ENCODE results near the gene DGKB.
"Not testable (repeated sequence)": the region's sequence is repeated elsewhere in the genome, so short reads cannot be mapped to it uniquely, and the experiment has no call there.

DGKB gene

DNA sequence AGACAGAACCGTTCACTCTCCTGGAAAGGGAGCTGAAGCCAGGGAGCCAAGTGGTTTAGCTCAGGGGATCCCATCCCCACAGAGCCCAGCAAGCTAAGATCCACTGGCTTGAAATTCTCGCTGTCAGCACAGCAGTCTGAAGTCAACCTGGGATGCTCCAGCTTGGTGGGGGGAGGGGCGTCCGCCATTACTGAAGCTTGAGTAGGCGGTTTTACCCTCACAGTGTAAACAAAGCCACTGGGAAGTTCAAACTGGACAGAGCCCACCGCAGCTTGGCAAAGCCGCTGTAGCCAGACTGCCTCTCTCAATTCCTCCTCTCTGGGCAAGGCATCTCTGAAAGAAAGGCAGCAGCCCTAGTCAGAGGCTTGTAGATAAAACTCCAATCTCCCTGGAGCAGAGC lies 443.7 kb downstream of the DGKB start:
- H3K36me3 ChIP-seq (ENCODE audit: control insufficient read depth, insufficient read depth, low read length); H3K9me3 ChIP-seq (ENCODE audit: control insufficient read depth, low read length); H3K9ac ChIP-seq (ENCODE audit: low read length); H3K4me3 ChIP-seq (ENCODE audit: low read length); H3K27me3 ChIP-seq (ENCODE audit: control insufficient read depth, insufficient read depth, low read length); H3K4me1 ChIP-seq (ENCODE audit: control insufficient read depth, insufficient read depth, low read length): not testable (repeated sequence)

GRCh38 chr7:14457568-14458453 lies 444.7 kb downstream of the DGKB start:
- H3K9ac ChIP-seq (ENCODE audit: low read length), result no peak overlapping the region
- no peaks in the 10 kb centered on the region for H3K4me1 ChIP-seq (ENCODE audit: control insufficient read depth, insufficient read depth, low read length)
- H3K9me3 ChIP-seq (ENCODE audit: control insufficient read depth, low read length), result no peaks in the 10 kb centered on the region
- H3K27me3 ChIP-seq (ENCODE audit: control insufficient read depth, insufficient read depth, low read length), result peaks cover 3% of the 10 kb centered on the region
- H3K4me3 ChIP-seq (ENCODE audit: low read length), result no peak overlapping the region
- no peaks in the 10 kb centered on the region for H3K36me3 ChIP-seq (ENCODE audit: control insufficient read depth, insufficient read depth, low read length)

DNA sequence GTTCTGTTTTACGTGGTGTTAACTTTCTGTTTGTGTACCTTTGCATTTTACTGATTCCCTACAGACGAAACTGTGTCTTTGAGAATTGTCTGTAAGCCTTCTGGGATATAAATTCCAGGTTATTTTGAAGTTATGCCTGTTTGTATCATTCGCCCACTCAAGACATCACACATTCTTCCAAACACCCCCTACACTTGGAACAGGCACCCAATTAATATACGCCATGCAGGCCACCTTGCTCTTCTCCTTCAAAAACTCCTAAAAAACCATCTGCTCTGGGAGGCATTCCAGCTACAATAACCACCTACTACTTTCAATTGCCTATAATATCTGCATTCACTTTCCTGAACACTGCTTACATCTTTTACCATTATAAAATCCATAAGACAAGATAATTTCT lies 453.3 kb downstream of the DGKB start:
- Histone ChIP-seq H3K27me3 (ENCODE audit: control insufficient read depth, insufficient read depth, low read length) (no peaks in the 10 kb centered on the region), H3K4me1 (ENCODE audit: control insufficient read depth, insufficient read depth, low read length) (no peaks in the 10 kb centered on the region), H3K4me3 (ENCODE audit: low read length) (no peak overlapping the region), H3K9ac (ENCODE audit: low read length) (no peak overlapping the region), H3K36me3 (ENCODE audit: control insufficient read depth, insufficient read depth, low read length) (no peaks in the 10 kb centered on the region), H3K9me3 (ENCODE audit: control insufficient read depth, low read length) (no peaks in the 10 kb centered on the region)

GRCh38 chr7:14446829-14447228 lies 455.7 kb downstream of the DGKB start:
- H3K9ac ChIP-seq (ENCODE audit: low read length), result no peak overlapping the region

GRCh38 chr7:14446219-14446618 lies 456.3 kb downstream of the DGKB start:
- H3K9ac ChIP-seq (ENCODE audit: low read length), result no peak overlapping the region
- H3K4me3 ChIP-seq (ENCODE audit: low read length), result no peak overlapping the region
- no peaks in the 10 kb centered on the region for H3K36me3 ChIP-seq (ENCODE audit: control insufficient read depth, insufficient read depth, low read length)
- no peaks in the 10 kb centered on the region for H3K27me3 ChIP-seq (ENCODE audit: control insufficient read depth, insufficient read depth, low read length)
- no peaks in the 10 kb centered on the region for H3K4me1 ChIP-seq (ENCODE audit: control insufficient read depth, insufficient read depth, low read length)
- H3K9me3 ChIP-seq (ENCODE audit: control insufficient read depth, low read length), result no peaks in the 10 kb centered on the region

More at GRCh38 chr7:14446829-14447228, 455.7 kb downstream of the DGKB start:
- H3K36me3 ChIP-seq (ENCODE audit: control insufficient read depth, insufficient read depth, low read length), result no peaks in the 10 kb centered on the region
- no peaks in the 10 kb centered on the region for H3K9me3 ChIP-seq (ENCODE audit: control insufficient read depth, low read length)
- no peaks in the 10 kb centered on the region for H3K4me1 ChIP-seq (ENCODE audit: control insufficient read depth, insufficient read depth, low read length)
- no peaks in the 10 kb centered on the region for H3K27me3 ChIP-seq (ENCODE audit: control insufficient read depth, insufficient read depth, low read length)
- no peak overlapping the region for H3K4me3 ChIP-seq (ENCODE audit: low read length)

DNA sequence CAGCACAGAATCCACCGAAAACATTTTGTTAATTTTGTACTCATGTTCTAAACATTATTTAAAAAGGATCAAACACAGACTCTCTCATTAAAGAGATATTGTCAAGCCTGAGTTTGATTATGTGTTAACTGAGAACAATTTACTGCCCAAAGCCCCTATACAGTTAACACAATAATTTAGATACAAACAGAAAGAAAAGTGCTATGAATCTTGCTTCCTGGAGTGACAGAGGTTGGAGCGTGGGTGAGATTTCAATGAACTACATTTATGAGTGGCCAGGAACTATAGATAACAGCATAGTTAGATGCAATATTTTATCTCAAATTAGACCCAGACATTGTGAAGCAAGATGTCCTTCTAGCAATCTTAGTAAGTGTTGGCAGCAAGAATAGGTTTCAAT lies 464.2 kb downstream of the DGKB start:
- H3K9me3 ChIP-seq (ENCODE audit: control insufficient read depth, low read length), result no peaks in the 10 kb centered on the region
- no peaks in the 10 kb centered on the region for H3K27me3 ChIP-seq (ENCODE audit: control insufficient read depth, insufficient read depth, low read length)
- no peaks in the 10 kb centered on the region for H3K4me1 ChIP-seq (ENCODE audit: control insufficient read depth, insufficient read depth, low read length)
- H3K4me3 ChIP-seq (ENCODE audit: low read length), result no peak overlapping the region
- H3K9ac ChIP-seq (ENCODE audit: low read length), result no peak overlapping the region
- no peaks in the 10 kb centered on the region for H3K36me3 ChIP-seq (ENCODE audit: control insufficient read depth, insufficient read depth, low read length)

GRCh38 chr7:14436878-14437277 lies 465.7 kb downstream of the DGKB start:
- no peaks in the 10 kb centered on the region for H3K9me3 ChIP-seq (ENCODE audit: control insufficient read depth, low read length)
- no peak overlapping the region for H3K9ac ChIP-seq (ENCODE audit: low read length)
- no peaks in the 10 kb centered on the region for H3K27me3 ChIP-seq (ENCODE audit: control insufficient read depth, insufficient read depth, low read length)
- H3K36me3 ChIP-seq (ENCODE audit: control insufficient read depth, insufficient read depth, low read length), result no peaks in the 10 kb centered on the region
- no peaks in the 10 kb centered on the region for H3K4me1 ChIP-seq (ENCODE audit: control insufficient read depth, insufficient read depth, low read length)
- no peak overlapping the region for H3K4me3 ChIP-seq (ENCODE audit: low read length)

DNA sequence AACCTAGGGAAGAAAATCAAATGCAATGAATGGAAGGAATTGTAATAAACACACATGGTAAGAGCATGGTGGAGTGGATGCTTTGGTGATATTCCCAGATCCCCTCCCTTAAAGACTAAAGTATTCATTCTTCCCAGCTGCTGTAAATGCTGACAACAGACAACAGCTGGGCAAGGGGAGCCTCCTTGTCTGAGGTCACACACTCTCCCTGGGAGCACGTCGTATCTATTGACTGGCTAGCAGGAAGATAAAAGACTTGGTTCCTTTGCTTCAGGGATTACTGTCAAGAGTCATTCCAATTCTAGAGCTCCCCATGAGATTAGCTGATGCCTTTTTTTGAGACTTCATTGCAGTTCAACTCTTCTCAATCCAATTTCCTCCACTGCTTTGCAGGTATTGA lies 469.6 kb downstream of the DGKB start:
- Histone ChIP-seq H3K4me3 (ENCODE audit: low read length) (no peak overlapping the region), H3K36me3 (ENCODE audit: control insufficient read depth, insufficient read depth, low read length) (no peaks in the 10 kb centered on the region), H3K9me3 (ENCODE audit: control insufficient read depth, low read length) (no peaks in the 10 kb centered on the region), H3K27me3 (ENCODE audit: control insufficient read depth, insufficient read depth, low read length) (no peaks in the 10 kb centered on the region), H3K4me1 (ENCODE audit: control insufficient read depth, insufficient read depth, low read length) (no peaks in the 10 kb centered on the region), H3K9ac (ENCODE audit: low read length) (no peak overlapping the region)

DNA sequence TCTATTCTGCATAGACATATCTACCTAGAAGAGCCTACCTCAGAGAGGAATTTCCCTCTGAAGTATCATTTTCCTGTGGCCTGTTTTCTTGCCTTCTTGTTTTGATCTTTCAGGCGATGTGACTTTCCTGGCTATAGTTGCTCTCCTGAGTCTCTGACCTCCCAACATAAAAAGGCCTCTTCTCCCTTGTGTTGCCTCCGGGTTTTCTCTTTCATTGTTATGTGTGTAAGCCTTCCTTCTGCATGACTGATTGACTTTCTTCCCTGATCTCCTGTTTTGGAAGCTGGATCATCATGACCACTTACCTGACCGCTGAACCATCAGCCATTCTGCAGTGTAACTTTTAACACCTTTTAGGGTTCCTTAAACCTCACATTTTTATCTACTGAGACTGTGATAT lies 471.6 kb downstream of the DGKB start:
- H3K4me3 ChIP-seq (ENCODE audit: low read length), result no peak overlapping the region
- H3K36me3 ChIP-seq (ENCODE audit: control insufficient read depth, insufficient read depth, low read length), result no peaks in the 10 kb centered on the region
- H3K4me1 ChIP-seq (ENCODE audit: control insufficient read depth, insufficient read depth, low read length), result no peaks in the 10 kb centered on the region
- H3K9ac ChIP-seq (ENCODE audit: low read length), result no peak overlapping the region
- no peaks in the 10 kb centered on the region for H3K27me3 ChIP-seq (ENCODE audit: control insufficient read depth, insufficient read depth, low read length)
- no peaks in the 10 kb centered on the region for H3K9me3 ChIP-seq (ENCODE audit: control insufficient read depth, low read length)

- Histone ChIP-seq H3K4me3 (ENCODE audit: low read length) (no peak overlapping the region), H3K36me3 (ENCODE audit: control insufficient read depth, insufficient read depth, low read length) (no peaks in the 10 kb centered on the region), H3K9ac (ENCODE audit: low read length) (no peak overlapping the region), H3K4me1 (ENCODE audit: control insufficient read depth, insufficient read depth, low read length) (no peaks in the 10 kb centered on the region), H3K9me3 (ENCODE audit: control insufficient read depth, low read length) (no peaks in the 10 kb centered on the region), H3K27me3 (ENCODE audit: control insufficient read depth, insufficient read depth, low read length) (no peaks in the 10 kb centered on the region)
Measured at GRCh38 chr7:14425559-14425958, 477.0 kb downstream of the DGKB start.

DNA sequence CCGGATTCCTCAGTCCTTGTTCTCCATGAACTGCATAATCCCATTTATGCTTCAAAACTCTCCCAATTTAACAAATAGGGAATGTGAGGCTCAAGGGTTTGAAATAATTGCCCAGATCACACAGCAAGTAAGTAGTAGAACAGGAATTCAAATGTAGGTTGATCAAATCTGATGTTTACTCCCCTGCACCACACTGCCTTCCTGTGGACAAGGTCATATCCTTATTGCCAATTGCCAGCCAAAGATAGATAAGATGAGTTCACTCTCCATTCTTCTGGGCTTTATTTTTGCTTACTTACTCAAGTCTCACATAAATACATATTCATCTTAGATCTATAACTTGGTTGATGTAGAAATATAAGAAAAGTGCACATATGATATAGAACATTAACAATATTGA lies 477.9 kb downstream of the DGKB start:
- Histone ChIP-seq H3K9ac (ENCODE audit: low read length) (no peak overlapping the region), H3K4me3 (ENCODE audit: low read length) (no peak overlapping the region), H3K27me3 (ENCODE audit: control insufficient read depth, insufficient read depth, low read length) (no peaks in the 10 kb centered on the region), H3K4me1 (ENCODE audit: control insufficient read depth, insufficient read depth, low read length) (no peaks in the 10 kb centered on the region), H3K36me3 (ENCODE audit: control insufficient read depth, insufficient read depth, low read length) (no peaks in the 10 kb centered on the region), H3K9me3 (ENCODE audit: control insufficient read depth, low read length) (no peaks in the 10 kb centered on the region)

DNA sequence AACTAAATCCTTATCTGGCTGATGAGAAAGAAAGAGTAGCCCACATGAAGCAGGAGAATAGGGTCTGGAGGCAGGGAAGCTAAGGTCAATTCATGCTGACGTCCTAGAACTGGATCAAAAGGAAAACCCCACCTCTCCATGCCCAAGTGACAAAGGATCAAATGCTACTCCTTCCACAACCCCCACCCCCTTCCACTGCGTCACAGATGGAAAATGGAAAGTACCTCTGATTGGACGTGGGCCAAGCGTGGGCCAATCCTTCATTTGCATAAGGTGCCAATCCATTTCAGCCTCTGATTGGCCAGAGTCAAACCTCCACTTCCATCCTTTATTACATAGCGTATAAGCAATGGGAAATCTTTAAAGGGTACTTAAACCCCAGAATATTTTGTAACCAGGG lies 481.8 kb downstream of the DGKB start:
- Histone ChIP-seq H3K9ac (ENCODE audit: low read length) (no peak overlapping the region), H3K9me3 (ENCODE audit: control insufficient read depth, low read length) (no peaks in the 10 kb centered on the region), H3K4me1 (ENCODE audit: control insufficient read depth, insufficient read depth, low read length) (no peaks in the 10 kb centered on the region), H3K27me3 (ENCODE audit: control insufficient read depth, insufficient read depth, low read length) (no peaks in the 10 kb centered on the region), H3K36me3 (ENCODE audit: control insufficient read depth, insufficient read depth, low read length) (no peaks in the 10 kb centered on the region), H3K4me3 (ENCODE audit: low read length) (no peak overlapping the region)

GRCh38 chr7:14419531-14419930 lies 483.0 kb downstream of the DGKB start:
- H3K9me3 ChIP-seq (ENCODE audit: control insufficient read depth, low read length), result no peaks in the 10 kb centered on the region
- H3K9ac ChIP-seq (ENCODE audit: low read length), result no peak overlapping the region
- no peaks in the 10 kb centered on the region for H3K36me3 ChIP-seq (ENCODE audit: control insufficient read depth, insufficient read depth, low read length)
- H3K27me3 ChIP-seq (ENCODE audit: control insufficient read depth, insufficient read depth, low read length), result no peaks in the 10 kb centered on the region
- H3K4me1 ChIP-seq (ENCODE audit: control insufficient read depth, insufficient read depth, low read length), result no peaks in the 10 kb centered on the region
- no peak overlapping the region for H3K4me3 ChIP-seq (ENCODE audit: low read length)
